GM19455 (cell line): ENCODE data around the gene OVOL3.
"Not testable (repeated sequence)": the region's sequence is repeated elsewhere in the genome, so short reads cannot be mapped to it uniquely, and the experiment has no call there.

Experiments used
- ATAC-seq: cut with Tn5 transposase; IDR thresholded peaks from one replicate; pipeline ENCODE4 v1.9.1; 2021; ENCODE audit not compliant: unreplicated experiment

OVOL3 gene

GRCh38 chr19:36125557-36125956 is 14.6 kb downstream of the OVOL3 start:
- ATAC-seq, result no peak

GRCh38 chr19:36128392-36128736 is 17.4 kb downstream of the OVOL3 start:
- no peak for ATAC-seq

GRCh38 chr19:36131221-36131620 is 20.3 kb downstream of the OVOL3 start:
- not testable (repeated sequence) for ATAC-seq

DNA sequence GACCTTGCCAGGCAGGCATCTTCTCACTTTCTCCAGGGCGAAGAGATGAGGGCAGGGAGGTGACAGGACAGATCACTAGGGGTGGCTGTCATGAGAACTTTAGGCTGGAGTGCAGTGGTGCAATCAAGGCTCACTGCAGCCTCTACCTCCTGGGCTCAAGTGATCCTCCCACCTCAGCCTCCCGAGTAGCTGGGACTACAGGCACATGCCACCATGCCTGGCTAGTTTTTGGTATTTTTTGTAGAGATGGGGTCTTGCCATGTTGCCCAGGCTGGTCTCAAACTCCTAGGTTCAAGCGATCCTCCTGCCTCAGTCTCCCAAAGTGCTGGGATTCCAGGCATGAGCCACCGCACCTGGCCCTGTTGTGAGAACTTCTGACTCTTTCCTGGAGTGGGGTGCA is 23.9 kb downstream of the OVOL3 start:
- ATAC-seq, result not testable (repeated sequence)

GRCh38 chr19:36136964-36137686 is 26.2 kb downstream of the OVOL3 start:
- ATAC-seq, result no peak

GRCh38 chr19:36139120-36139472 is 28.2 kb downstream of the OVOL3 start:
- ATAC-seq, result no peak

GRCh38 chr19:36139473-36140303 is 28.7 kb downstream of the OVOL3 start, which contains the start of gene CAPNS1:
Gene CAPNS1 (plus strand): TSS chr19:36140066. CDS start chr19:36141012, 946 bp downstream.
- peak; percentile 77 for ATAC-seq

GRCh38 chr19:36140304-36141038 is 29.5 kb downstream of the OVOL3 start:
- ATAC-seq, result peak; percentile 4

DNA sequence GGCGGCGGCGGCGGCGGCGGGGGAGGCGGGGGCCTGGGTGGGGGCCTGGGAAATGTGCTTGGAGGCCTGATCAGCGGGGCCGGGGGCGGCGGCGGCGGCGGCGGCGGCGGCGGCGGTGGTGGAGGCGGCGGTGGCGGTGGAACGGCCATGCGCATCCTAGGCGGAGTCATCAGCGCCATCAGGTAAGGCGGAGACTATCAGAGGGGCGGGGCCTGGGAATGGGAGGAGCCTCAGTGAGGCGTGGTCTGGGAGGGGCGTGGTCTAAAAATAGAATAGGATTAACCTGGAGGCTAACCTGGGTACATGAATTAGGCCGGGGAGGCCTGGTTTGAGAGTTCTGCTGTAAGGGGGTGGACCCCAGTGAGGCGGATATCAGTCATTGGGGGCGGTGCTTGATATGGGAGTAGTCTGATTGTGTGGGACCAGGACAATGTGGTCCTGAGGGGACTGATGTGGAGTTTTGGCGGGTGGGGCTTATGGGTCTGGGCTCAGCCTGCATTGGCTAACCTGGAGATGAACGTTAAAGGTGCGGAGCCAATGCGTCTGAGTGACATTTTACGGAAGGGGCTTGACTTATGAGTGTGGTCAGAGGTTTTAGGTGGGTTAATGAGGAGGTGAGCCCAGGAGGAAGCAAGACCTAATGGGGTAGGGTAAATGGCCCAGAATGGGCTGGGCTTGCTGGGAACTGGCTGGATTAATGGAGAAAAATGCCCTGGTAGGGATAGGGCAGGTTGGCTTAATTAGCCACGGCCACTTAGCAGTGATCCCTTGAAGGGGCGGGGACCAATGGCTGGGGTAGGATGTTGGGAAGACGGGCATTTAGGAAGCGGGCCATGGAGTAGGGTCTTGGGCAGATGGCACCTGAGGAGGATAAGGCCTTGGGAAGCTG is 30.3 kb downstream of the OVOL3 start:
- ATAC-seq, result peak; percentile 33

GRCh38 chr19:36142046-36142445 is 31.1 kb downstream of the OVOL3 start:
- no peak for ATAC-seq

GRCh38 chr19:36142496-36142895 is 31.6 kb downstream of the OVOL3 start:
- ATAC-seq, result no peak

- no peak for ATAC-seq
These were observed 33.7 kb downstream of the OVOL3 start for GRCh38 chr19:36144624-36145023.

DNA sequence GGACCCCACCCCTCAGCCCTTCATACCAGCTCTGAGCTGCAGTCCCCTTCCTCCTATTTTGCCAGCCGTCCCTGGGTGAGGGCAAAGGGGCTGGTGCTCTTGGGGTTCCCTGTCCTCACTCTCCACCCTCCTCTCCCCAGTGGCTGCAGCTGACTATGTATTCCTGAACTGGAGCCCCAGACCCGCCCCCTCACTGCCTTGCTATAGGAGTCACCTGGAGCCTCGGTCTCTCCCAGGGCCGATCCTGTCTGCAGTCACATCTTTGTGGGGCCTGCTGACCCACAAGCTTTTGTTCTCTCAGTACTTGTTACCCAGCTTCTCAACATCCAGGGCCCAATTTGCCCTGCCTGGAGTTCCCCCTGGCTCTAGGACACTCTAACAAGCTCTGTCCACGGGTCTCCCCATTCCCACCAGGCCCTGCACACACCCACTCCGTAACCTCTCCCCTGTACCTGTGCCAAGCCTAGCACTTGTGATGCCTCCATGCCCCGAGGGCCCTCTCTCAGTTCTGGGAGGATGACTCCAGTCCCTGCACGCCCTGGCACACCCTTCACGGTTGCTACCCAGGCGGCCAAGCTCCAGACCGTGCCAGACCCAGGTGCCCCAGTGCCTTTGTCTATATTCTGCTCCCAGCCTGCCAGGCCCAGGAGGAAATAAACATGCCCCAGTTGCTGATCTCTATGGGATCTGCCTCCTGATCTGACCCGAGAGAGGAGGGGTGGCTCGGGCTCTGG is 38.9 kb downstream of the OVOL3 start:
- no peak for ATAC-seq

DNA sequence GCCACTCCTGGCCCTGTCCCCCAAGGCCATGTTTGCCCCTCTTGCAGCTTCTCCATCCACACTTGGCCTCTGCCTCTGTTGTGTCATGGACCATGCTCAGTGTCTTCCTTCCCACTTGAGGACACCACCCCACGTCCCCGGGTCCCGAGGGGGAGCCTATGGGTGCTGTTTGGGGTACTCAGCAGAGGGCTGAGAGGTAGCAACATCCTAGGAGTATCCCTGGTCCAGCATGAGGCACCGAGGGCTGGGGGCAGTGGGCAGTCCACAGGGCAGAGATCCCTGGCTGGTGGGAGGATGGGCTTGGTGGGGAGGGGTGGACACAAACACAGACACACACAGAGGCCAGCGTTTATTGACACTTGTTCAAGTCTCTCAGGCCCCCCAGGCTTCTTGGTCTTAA is 39.6 kb downstream of the OVOL3 start:
- no peak for ATAC-seq

DNA sequence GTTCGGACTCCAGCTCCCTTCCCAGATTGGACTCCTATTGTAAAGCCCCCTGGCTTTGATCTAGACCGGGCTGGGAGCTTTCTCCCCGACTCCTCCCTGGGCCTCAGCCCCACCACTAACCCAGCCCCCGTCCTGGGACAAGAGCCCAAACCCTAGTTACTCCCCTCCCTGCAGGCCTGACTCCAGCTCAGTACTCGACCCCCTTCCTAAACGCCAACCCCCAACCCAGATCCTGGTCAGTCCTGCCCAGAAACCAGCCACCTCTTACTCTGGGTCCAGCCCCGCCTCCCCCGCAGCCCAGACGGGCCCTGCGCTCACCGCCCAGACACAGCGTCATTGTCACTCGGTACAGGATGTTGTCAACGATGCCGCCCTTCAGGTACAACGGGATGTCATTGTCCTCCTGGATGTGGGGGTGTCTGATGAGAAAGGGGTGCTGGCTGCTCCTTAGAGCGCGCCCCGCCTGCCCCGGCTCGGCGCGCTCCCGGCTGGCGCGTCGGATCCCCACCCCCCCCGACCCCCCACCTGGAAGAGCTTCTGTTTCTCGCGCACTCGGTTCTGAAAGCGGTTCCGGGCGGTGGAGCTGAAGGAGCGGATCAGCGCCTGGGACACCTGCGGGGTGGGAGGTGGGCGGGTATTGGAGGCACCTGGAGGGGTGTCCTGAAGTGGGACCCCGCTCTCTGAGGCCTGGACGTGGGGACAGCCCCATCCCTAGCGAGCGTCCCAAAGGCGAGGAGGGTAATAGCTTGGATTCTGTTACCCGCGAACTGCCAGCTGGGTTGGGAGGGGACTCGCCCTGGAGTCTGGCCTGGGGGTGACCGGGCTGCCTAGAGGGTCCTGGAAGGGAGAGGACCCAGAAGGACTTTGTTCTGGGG is 40.4 kb downstream of the OVOL3 start:
- ATAC-seq, result no peak

DNA sequence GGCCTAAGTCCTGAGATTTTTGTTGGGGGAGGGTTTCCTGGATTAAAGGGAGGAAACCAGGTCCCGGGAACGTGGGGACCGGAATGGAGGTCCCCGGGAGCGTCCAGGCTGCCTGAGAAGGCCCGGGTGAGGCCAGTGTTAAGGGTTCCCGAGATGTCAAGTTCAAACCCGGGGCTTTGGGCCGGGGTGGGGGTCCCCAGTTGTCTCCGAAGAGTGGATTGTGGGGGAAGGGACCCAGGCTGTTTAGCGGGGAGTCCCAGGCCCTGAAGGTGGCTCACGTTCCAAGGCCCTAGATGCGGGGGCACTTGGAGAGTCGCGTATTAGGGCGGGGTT is 41.0 kb downstream of the OVOL3 start:
- ATAC-seq, result no peak

DNA sequence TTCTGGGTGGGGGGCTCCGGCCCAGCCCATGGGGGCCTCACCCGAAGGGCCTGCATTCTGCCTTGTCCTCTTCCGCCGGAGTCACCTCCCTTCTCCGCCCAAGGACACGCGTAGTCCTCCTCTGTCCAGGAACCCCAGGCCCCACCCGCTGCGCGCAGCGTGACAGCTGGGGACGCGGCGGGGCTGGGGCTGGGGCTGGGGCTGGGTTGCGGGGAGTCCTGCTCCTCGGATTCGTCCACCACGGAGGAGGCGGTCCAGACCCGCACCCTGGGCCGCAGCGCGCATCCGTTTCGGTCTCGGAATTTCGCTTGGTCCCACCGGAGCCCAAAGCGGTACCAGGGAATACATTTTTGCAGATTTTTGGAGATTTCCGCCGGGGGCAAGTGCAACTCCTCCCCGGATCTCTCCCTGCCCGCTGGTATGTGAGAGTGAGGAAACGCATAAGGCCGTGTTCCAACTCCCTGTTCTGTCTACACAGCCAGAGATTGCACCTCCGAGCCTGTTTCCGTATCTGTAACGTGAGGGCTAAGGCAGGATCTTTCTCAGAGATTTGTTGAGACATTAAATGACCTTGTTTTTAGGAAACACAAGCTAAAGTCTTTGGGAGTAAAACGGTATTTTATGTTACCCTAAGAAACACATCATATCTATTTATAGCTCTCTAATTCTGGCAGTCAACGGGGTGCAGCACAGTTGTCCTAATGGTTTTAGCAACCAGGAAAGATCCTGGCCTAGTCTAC is 41.6 kb downstream of the OVOL3 start, which contains the start of gene COX7A1:
COX7A1 (minus strand) TSS at position 96 of the 740 bp plus-strand sequence; CDS start at position 56, 40 bp downstream.
- ATAC-seq, result no peak

GRCh38 chr19:36153126-36153525 is 42.2 kb downstream of the OVOL3 start:
- ATAC-seq, result no peak
